ENCODE measurements around the gene CNOT11.

CNOT11 gene

DNA sequence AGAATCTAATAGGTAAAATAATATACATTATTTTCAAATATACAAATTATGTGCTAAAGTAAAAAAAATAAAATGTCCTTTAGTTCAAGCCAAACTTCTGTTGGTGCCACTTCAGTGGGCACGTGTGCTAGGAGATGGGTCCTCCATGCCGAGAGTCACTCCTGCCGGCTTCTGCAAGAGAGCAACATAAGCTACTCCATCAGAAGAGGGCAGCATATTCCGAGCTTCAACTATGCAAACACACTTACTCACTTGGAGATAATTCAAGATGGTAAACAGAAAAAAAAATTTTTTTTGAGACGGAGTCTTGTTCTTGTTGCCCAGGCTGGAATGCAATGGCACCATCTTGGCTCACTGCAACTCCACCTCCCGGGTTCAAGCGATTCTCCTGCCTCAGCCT lies 24.4 kb downstream of the CNOT11 start:
- H3K9me3 ChIP-seq (ENCODE audit: low read length), result no peaks in the 10 kb centered on the region
- H3K27ac ChIP-seq (ENCODE audit: low read depth, low read length, poor library complexity, severe bottlenecking), result no peak overlapping the region
- no peaks in the 10 kb centered on the region for H4K20me1 ChIP-seq (ENCODE audit: insufficient read depth, low read length)
- no peaks in the 10 kb centered on the region for H3F3A ChIP-seq (ENCODE audit: insufficient read depth, low read length)
- no peaks in the 10 kb centered on the region for H3K79me2 ChIP-seq (ENCODE audit: insufficient read depth, low read length)
- no peak for TF ChIP-seq EZH2 (IDR thresholded peaks at IDR 0.05; ENCODE audit: borderline replicate concordance, low read length)
- TF ChIP-seq, protein P1, sequence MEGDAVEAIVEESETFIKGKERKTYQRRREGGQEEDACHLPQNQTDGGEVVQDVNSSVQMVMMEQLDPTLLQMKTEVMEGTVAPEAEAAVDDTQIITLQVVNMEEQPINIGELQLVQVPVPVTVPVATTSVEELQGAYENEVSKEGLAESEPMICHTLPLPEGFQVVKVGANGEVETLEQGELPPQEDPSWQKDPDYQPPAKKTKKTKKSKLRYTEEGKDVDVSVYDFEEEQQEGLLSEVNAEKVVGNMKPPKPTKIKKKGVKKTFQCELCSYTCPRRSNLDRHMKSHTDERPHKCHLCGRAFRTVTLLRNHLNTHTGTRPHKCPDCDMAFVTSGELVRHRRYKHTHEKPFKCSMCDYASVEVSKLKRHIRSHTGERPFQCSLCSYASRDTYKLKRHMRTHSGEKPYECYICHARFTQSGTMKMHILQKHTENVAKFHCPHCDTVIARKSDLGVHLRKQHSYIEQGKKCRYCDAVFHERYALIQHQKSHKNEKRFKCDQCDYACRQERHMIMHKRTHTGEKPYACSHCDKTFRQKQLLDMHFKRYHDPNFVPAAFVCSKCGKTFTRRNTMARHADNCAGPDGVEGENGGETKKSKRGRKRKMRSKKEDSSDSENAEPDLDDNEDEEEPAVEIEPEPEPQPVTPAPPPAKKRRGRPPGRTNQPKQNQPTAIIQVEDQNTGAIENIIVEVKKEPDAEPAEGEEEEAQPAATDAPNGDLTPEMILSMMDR (IDR thresholded peaks at IDR 0.05; ENCODE audit: low read length), result no peak
- H3K9ac ChIP-seq (ENCODE audit: low read length), result no peak overlapping the region
- H3K27me3 ChIP-seq (ENCODE audit: insufficient read depth, low read length), result no peaks in the 10 kb centered on the region
- H3K4me2 ChIP-seq (ENCODE audit: low read length), result no peak overlapping the region
- H3K9me2 ChIP-seq (ENCODE audit: low read depth, low read length), result no peaks in the 10 kb centered on the region
- H2AFZ ChIP-seq (ENCODE audit: low read length), result no peak overlapping the region
- no peaks in the 10 kb centered on the region for H3K4me1 ChIP-seq (ENCODE audit: insufficient read depth, low read length, severe bottlenecking)
- H3K4me3 ChIP-seq (ENCODE audit: low read depth, low read length, poor library complexity, severe bottlenecking), result no peak overlapping the region
- H3K36me3 ChIP-seq (ENCODE audit: insufficient read depth, low read length), result peaks cover 59% of the 10 kb centered on the region

DNA sequence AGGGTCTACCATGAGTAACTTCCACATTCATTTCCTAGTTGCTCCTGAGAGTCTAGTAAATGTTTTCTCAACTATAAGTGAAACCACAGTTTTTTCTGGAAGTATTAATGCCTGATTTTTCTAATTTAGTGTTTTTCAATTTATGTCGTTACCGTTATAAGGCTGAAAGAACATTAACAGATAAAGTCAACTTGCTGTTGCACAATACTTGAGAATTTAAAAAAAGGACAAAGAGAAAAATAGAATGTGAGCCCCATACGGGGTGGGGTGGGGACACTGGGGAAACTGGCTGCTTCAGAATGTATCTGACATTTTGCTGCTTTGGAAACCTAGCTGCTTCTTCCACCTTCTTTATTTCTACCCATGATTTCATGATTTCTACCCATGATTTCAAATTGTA lies 26.2 kb downstream of the CNOT11 start:
- Histone ChIP-seq H3K27ac (ENCODE audit: low read depth, low read length, poor library complexity, severe bottlenecking) (no peak overlapping the region), H3K27me3 (ENCODE audit: insufficient read depth, low read length) (no peaks in the 10 kb centered on the region), H3K36me3 (ENCODE audit: insufficient read depth, low read length) (peaks cover 57% of the 10 kb centered on the region), H4K20me1 (ENCODE audit: insufficient read depth, low read length) (no peaks in the 10 kb centered on the region), H3F3A (ENCODE audit: insufficient read depth, low read length) (no peaks in the 10 kb centered on the region), H3K4me1 (ENCODE audit: insufficient read depth, low read length, severe bottlenecking) (no peaks in the 10 kb centered on the region), H3K4me3 (ENCODE audit: low read depth, low read length, poor library complexity, severe bottlenecking) (no peak overlapping the region), H3K79me2 (ENCODE audit: insufficient read depth, low read length) (no peaks in the 10 kb centered on the region), H3K9me3 (ENCODE audit: low read length) (no peaks in the 10 kb centered on the region), H3K9me2 (ENCODE audit: low read depth, low read length) (no peaks in the 10 kb centered on the region), H2AFZ (ENCODE audit: low read length) (no peak overlapping the region), H3K9ac (ENCODE audit: low read length) (no peak overlapping the region), H3K4me2 (ENCODE audit: low read length) (no peak overlapping the region)
- TF ChIP-seq, protein P1 (IDR thresholded peaks at IDR 0.05; ENCODE audit: low read length), result no peak
- no peak for TF ChIP-seq EZH2 (IDR thresholded peaks at IDR 0.05; ENCODE audit: borderline replicate concordance, low read length)

DNA sequence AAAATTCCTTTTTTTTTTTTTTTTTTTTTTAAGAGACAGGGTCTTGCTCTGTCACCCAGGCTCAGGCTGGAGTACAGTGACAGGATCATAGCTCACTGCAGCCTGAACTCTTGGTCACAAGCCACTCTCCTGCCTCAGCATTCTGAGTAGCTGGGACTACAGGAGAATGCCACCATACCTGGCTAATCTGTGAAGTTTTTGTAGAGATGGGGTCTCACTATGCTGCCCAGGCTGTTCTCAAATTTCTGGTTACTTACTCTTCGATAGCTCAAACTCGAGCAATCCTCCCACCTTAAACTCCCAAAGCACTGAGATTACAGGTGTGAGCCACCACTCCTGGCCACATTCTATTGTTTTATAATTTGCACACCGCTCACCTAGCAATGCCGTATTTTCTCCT lies 28.8 kb downstream of the CNOT11 start:
- Histone ChIP-seq H4K20me1 (ENCODE audit: insufficient read depth, low read length) (no peaks in the 10 kb centered on the region), H3F3A (ENCODE audit: insufficient read depth, low read length) (no peaks in the 10 kb centered on the region), H3K36me3 (ENCODE audit: insufficient read depth, low read length) (peaks cover 61% of the 10 kb centered on the region), H3K4me1 (ENCODE audit: insufficient read depth, low read length, severe bottlenecking) (no peaks in the 10 kb centered on the region), H3K79me2 (ENCODE audit: insufficient read depth, low read length) (no peaks in the 10 kb centered on the region), H3K9ac (ENCODE audit: low read length) (no peak overlapping the region), H3K4me2 (ENCODE audit: low read length) (no peak overlapping the region), H3K27ac (ENCODE audit: low read depth, low read length, poor library complexity, severe bottlenecking) (no peak overlapping the region), H3K27me3 (ENCODE audit: insufficient read depth, low read length) (no peaks in the 10 kb centered on the region), H2AFZ (ENCODE audit: low read length) (no peak overlapping the region), H3K9me2 (ENCODE audit: low read depth, low read length) (no peaks in the 10 kb centered on the region), H3K9me3 (ENCODE audit: low read length) (no peaks in the 10 kb centered on the region), H3K4me3 (ENCODE audit: low read depth, low read length, poor library complexity, severe bottlenecking) (no peak overlapping the region)
- TF ChIP-seq, protein P1 (IDR thresholded peaks at IDR 0.05; ENCODE audit: low read length), result no peak
- TF ChIP-seq EZH2 (IDR thresholded peaks at IDR 0.05; ENCODE audit: borderline replicate concordance, low read length), result no peak
